ENCODE measurements around the gene RPS6KB2. TPM values are rescaled to one million over a fixed set of nuclear protein-coding genes. Genes with fewer than 3 reads are reported as not detected.

RPS6KB2 gene
- total and polyA plus RNA-seq, 10 of the 15 experiments (the other 5 are each of a cell fraction or from before 2014, with no cell fraction given) = 0.39 to 101 (median 58.4) TPM

- H3K36me3 ChIP-seq (ENCODE audit: control insufficient read depth in 2 of 2, insufficient read depth in 2 of 2, low read length in 1 of 2) = peaks cover 6 to 20% of the 10 kb centered on the region in 2 experiments; a peak in 3 of 4 replicates
- intact Hi-C loops (cut with micrococcal nuclease; ENCODE audit: unreplicated experiment) = no loop called here
- DNase-seq (ENCODE audit: low read depth, low spot score) (no peak), FAIRE-seq (no peak), ATAC-seq (no peak)
- no peak overlapping the region for H3K9ac ChIP-seq (ENCODE audit: control insufficient read depth, insufficient read depth, low read length)
- no TSS peak for BruUV-seq (replicated peaks)
- no peaks in the 10 kb centered on the region for H3K9me3 ChIP-seq (replicated peaks; ENCODE audit: control insufficient read depth, insufficient read depth, low read length)
- 87% methylated on average over 20 of the region's 22 CpGs for WGBS (ENCODE audit: insufficient coverage, insufficient replicate concordance, low lambda C conversion rate, missing lambda C conversion rate)
- CTCF ChIA-PET = interaction anchor here (0.6 kb wide), 1 partner anchor 108 kb away, joined by 4 read pairs; no protein-coding TSS in a partner anchor
- RAD21 ChIA-PET (ENCODE audit: unreplicated experiment) = interaction anchor here (1.5 kb wide), 1 partner anchor 28 kb away, joined by 3 read pairs; no protein-coding TSS in a partner anchor
- TF ChIP-seq CTCF (IDR thresholded peaks at IDR 0.05 in 2 of 3, conservative IDR thresholded peaks at IDR 0.05 in 1 of 3; ENCODE audit: control insufficient read depth in 2 of 3, extremely low read depth in 1 of 3, insufficient read depth in 1 of 3, low read depth in 3 of 3, low read length in 3 of 3) = no peak
- TF ChIP-seq POLR2AphosphoS2 (IDR thresholded peaks at IDR 0.05; ENCODE audit: low read depth, low read length) = peak; percentile 43; the same call in 1 of the 2 replicates
- peak; percentile 68 for TF ChIP-seq POLR2A (IDR thresholded peaks at IDR 0.05; ENCODE audit: low read depth, low read length)
- H2AFZ ChIP-seq (ENCODE audit: control insufficient read depth, low read depth, low read length) = no peak overlapping the region
- no peaks in the 10 kb centered on the region for H3K27me3 ChIP-seq (replicated peaks in 1 of 2; ENCODE audit: control insufficient read depth in 2 of 2, insufficient read depth in 2 of 2, low read length in 1 of 2)
- H4K20me1 ChIP-seq (ENCODE audit: control insufficient read depth, insufficient read depth) = no peaks in the 10 kb centered on the region
- H3K4me1 ChIP-seq (ENCODE audit: control insufficient read depth, insufficient read depth, low read length) = peaks cover 26% of the 10 kb centered on the region
- in situ Hi-C loops (cut with MboI) = no loop called here
- SMC1A ChIA-PET (ENCODE audit: uncharacterized antibody, unreplicated experiment) = no interaction called here
- no peak overlapping the region for H3K27ac ChIP-seq (ENCODE audit: control insufficient read depth, insufficient read depth)
- POLR2A ChIA-PET = interaction anchor here (0.8 to 2.3 kb wide), 2 partner anchors 29 to 31 kb away, joined by 3 to 10 read pairs; partner anchors contain the start of gene PPP1CA
- peaks cover 60% of the 10 kb centered on the region for H3K79me2 ChIP-seq (ENCODE audit: control insufficient read depth, insufficient read depth, low read length)
- no peak overlapping the region for H3K4me3 ChIP-seq
- H3K4me2 ChIP-seq (ENCODE audit: control insufficient read depth, insufficient read depth) = peak overlapping the region; percentile 71; the same call in 1 of the 2 replicates
Observed at GRCh38 chr11:67432655-67433349, 4.5 kb downstream of the RPS6KB2 start.
